HepG2 (cell line): ENCODE data around the gene TNS1. TPM values are rescaled to one million over a fixed set of nuclear protein-coding genes. Genes with fewer than 3 reads are reported as not detected.

Experiments
- ATAC-seq: fragments of 200-7000 bp; cut with Tn5 transposase; 3 replicates; pipeline ENCODE4 v1.9.1; 2020; ENCODE audit warnings: mild to moderate bottlenecking, moderate library complexity
- BruUV-seq: library from RNA; stranded (reverse); fragments of 400-500 nt; replicated peaks from 2 replicates; lab custom pipeline; 2021; lab: Mats Ljungman, UMichigan
- CTCF ChIA-PET: fragments of 300-600 bp; formaldehyde crosslinking; extraction: SDS; loops from one replicate; lab custom pipeline; 2021; ENCODE audit warnings: low total read pairs, inconsistent platforms, low intra/inter-chr PET ratio; lab: Yijun Ruan, JAX
- POLR2A ChIA-PET: fragments of 350-600 bp; sonication (Branson Sonifier 250); formaldehyde crosslinking; loops from one replicate; lab custom pipeline; 2020; ENCODE audit warnings: antibody characterized with exemption, inconsistent platforms; lab: Yijun Ruan, JAX
- DNase-seq: peaks from one replicate; pipeline ENCODE4 v3.0.0-alpha.2; 2015; ENCODE audit warnings: low spot score
- FAIRE-seq: peaks from 3 replicates; lab custom pipeline; 2011; peaks lifted over from hg19 to GRCh38; lab: Jason Lieb, UNC
- H2AFZ ChIP-seq: one replicate; pipeline ENCODE4 v1.6.1; 2011; ENCODE audit warnings: low read length, inconsistent platforms
- H3K27ac ChIP-seq: fragments of 300-600 bp; 3 replicates; pipeline ENCODE4 v1.8.0; 2011; ENCODE audit warnings: mixed run types, mild to moderate bottlenecking, mixed read lengths, low read length, inconsistent platforms; ENCODE audit not compliant: insufficient read depth; ENCODE audit errors: extremely low read length
- H3K27me3 ChIP-seq, 2 experiments: fragments of 200-600 bp in 1 of 2; 2 replicates in 1 of 2; 3 replicates in 1 of 2; pipeline versions ENCODE4 v1.6.0 to v1.8.0; 2011; ENCODE audit warnings: low read length in 2 of 2, mild to moderate bottlenecking in 2 of 2, moderate library complexity in 2 of 2, inconsistent platforms in 1 of 2; ENCODE audit not compliant: insufficient read depth in 2 of 2, control insufficient read depth in 1 of 2
- H3K36me3 ChIP-seq, 2 experiments: fragments of 200-600 bp in 1 of 2; replicated peaks in 1 of 2; 2 replicates in 1 of 2; 3 replicates in 1 of 2; pipeline versions ENCODE4 v1.5.1 to v1.8.0; 2011; ENCODE audit warnings: low read length in 2 of 2, inconsistent platforms in 1 of 2; ENCODE audit not compliant: insufficient read depth in 2 of 2, control insufficient read depth in 1 of 2
- H3K4me1 ChIP-seq: 2 replicates; pipeline ENCODE4 v1.5.1; 2012; ENCODE audit warnings: low read length, inconsistent platforms; ENCODE audit not compliant: insufficient read depth
- H3K4me2 ChIP-seq: 2 replicates; pipeline ENCODE4 v1.6.0; 2011; ENCODE audit warnings: low read depth, low read length, inconsistent platforms
- H3K4me3 ChIP-seq, 3 experiments: fragments of 200-600 bp in 1 of 3; sonication (generic), shearing (Covaris generic) in 1 of 3; replicated peaks in 1 of 3; 2 replicates each; pipeline ENCODE4 v1.5.1; 2011 to 2016; ENCODE audit warnings: low read length in 3 of 3, inconsistent platforms in 2 of 3, low read depth in 2 of 3, mild to moderate bottlenecking in 2 of 3, control low read depth in 1 of 3, mixed read lengths in 1 of 3; ENCODE audit not compliant: insufficient read depth in 1 of 3
- H3K79me2 ChIP-seq: one replicate; pipeline ENCODE4 v1.6.1; 2011; ENCODE audit warnings: low read length, inconsistent platforms; ENCODE audit not compliant: insufficient read depth
- H3K9ac ChIP-seq: 2 replicates; pipeline ENCODE4 v1.6.0; 2011; ENCODE audit warnings: mild to moderate bottlenecking, low read depth, low read length, inconsistent platforms; ENCODE audit not compliant: insufficient read depth
- H3K9me3 ChIP-seq: 2 replicates; pipeline ENCODE4 v1.5.1; 2012; ENCODE audit warnings: mild to moderate bottlenecking, low read length
- H4K20me1 ChIP-seq: 2 replicates; pipeline ENCODE4 v1.6.0; 2011; ENCODE audit warnings: inconsistent platforms, mild to moderate bottlenecking, low read length, moderate library complexity; ENCODE audit not compliant: insufficient read depth
- HIC2 ChIP-seq: sonication (generic); formaldehyde crosslinking; IDR thresholded peaks from 2 replicates; pipeline ENCODE4 v1.9.0; 2022; ENCODE audit warnings: low read depth, missing genetic modification reagents
- IKZF4 ChIP-seq: sonication (generic); formaldehyde crosslinking; IDR thresholded peaks from 2 replicates; pipeline ENCODE4 v1.5.1; 2020; ENCODE audit warnings: borderline replicate concordance, mild to moderate bottlenecking, low read depth, missing genetic modification reagents; ENCODE audit errors: not compliant biosample characterization
- JUN ChIP-seq: sonication (generic); formaldehyde crosslinking; IDR thresholded peaks from 2 replicates; pipeline ENCODE4 v1.4.0; 2020; ENCODE audit warnings: mild to moderate bottlenecking, missing genetic modification reagents
- NAIF1 ChIP-seq: sonication (generic); formaldehyde crosslinking; IDR thresholded peaks from 2 replicates; pipeline ENCODE4 v1.5.0; 2020; ENCODE audit warnings: mild to moderate bottlenecking, missing genetic modification reagents, borderline replicate concordance
- RXRA ChIP-seq: sonication (generic); formaldehyde crosslinking; IDR thresholded peaks from 2 replicates; pipeline ENCODE4 v1.5.1; 2020; ENCODE audit warnings: missing genetic modification reagents
- TBX2 ChIP-seq: sonication (generic); formaldehyde crosslinking; IDR thresholded peaks from 2 replicates; pipeline ENCODE4 v1.5.0; 2020; ENCODE audit warnings: missing genetic modification reagents, mild to moderate bottlenecking, borderline replicate concordance
- ZNF121 ChIP-seq: sonication (generic); formaldehyde crosslinking; IDR thresholded peaks from 2 replicates; pipeline ENCODE4 v1.5.0; 2020; ENCODE audit warnings: mild to moderate bottlenecking, missing genetic modification reagents
- ZNF17 ChIP-seq: sonication (generic); formaldehyde crosslinking; IDR thresholded peaks from 2 replicates; pipeline ENCODE4 v1.5.0; 2020; ENCODE audit warnings: mild to moderate bottlenecking, missing genetic modification reagents
- ZNF543 ChIP-seq: sonication (generic); formaldehyde crosslinking; IDR thresholded peaks from 2 replicates; pipeline ENCODE4 v1.4.0; 2020; ENCODE audit warnings: mild to moderate bottlenecking, missing genetic modification reagents
- ZNF724P ChIP-seq: sonication (generic); formaldehyde crosslinking; IDR thresholded peaks from 2 replicates; pipeline ENCODE4 v1.8.0; 2022; ENCODE audit warnings: missing genetic modification reagents, borderline replicate concordance
- WGBS: methylation state at CpG from one replicate; pipeline ENCODE4 v1.1.6; 2017; ENCODE audit warnings: low lambda C conversion rate; 5-methylcytosine and 5-hydroxymethylcytosine counted together
- in situ Hi-C: cut with HindIII; loops from 2 replicates; pipeline ENCODE4 v1.10.0; 2017; ENCODE audit warnings: low pct_unique_long_range_greater_than_20kb; ENCODE audit not compliant: extremely low pct_ligation_motif_present
- intact Hi-C: fragments of 100-400 bp; cut with micrococcal nuclease; formaldehyde crosslinking; loops from one replicate; pipeline ENCODE4 v1.10.0; 2022; ENCODE audit not compliant: unreplicated experiment
- polyA plus RNA-seq, 8 experiments: library from polyadenylated mRNA; depleted of rRNA in 3 of 8; stranded (reverse) in 7 of 8; unstranded in 1 of 8; fragments of >200 nt; fragmentation: Illumina TruSeq in 4 of 8; extraction: Trizol in 4 of 8; gene quantifications; 2 replicates each; pipeline versions ENCODE4 v1.2.1 to v1.2.3, GENCODE V29; 2011 to 2016; ENCODE audit warnings: low read depth in 4 of 8, missing spikeins in 1 of 8, mixed read lengths in 1 of 8; ENCODE audit not compliant: insufficient read depth in 1 of 8
- total RNA-seq, 5 experiments: library from RNA; depleted of rRNA; stranded (reverse); fragments of >200 nt; fragmentation: Illumina TruSeq; extraction: Trizol; gene quantifications; 2 replicates each; pipeline ENCODE4 v1.2.3, GENCODE V29; 2016; ENCODE audit warnings: low read depth in 1 of 5

Gene TNS1
- total and polyA plus RNA-seq, 2 of the 13 experiments (the other 11 are each of a cell fraction or from before 2014, with no cell fraction given): 1.9 to 118 TPM

DNA sequence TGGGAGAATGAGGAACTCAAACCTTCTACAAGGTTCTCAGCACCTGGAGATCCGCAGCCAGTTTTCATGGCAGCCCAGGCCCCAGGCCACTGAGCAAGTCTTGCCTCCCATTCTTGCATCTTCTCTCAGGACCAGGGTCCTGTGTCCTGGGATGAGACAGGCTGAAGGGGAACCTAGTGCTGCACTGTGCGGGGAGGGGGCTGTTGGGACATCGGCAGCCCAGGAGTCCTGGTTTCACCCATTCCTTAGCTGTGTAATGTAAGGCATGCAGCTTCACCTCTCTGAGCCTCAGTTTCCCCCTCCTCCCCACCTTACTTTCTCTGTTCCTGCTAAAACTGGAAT, 43.9 kb downstream of the TNS1 start:
- WGBS: 86% methylated on average over 3 of the region's 3 CpGs
- no peak overlapping the region for H2AFZ ChIP-seq
- no peaks in the 10 kb centered on the region for H4K20me1 ChIP-seq
- H3K36me3 ChIP-seq: no peaks in the 10 kb centered on the region
- no peak overlapping the region for H3K4me3 ChIP-seq
- H3K9me3 ChIP-seq: no peaks in the 10 kb centered on the region
- no peak for FAIRE-seq
- peaks cover 2 to 56% of the 10 kb centered on the region in 2 experiments; a peak in 4 of 5 replicates for H3K27me3 ChIP-seq
- no peak for DNase-seq
- H3K4me2 ChIP-seq: no peak overlapping the region
- no peak for TF ChIP-seq ZNF121 (CRISPR knock-in tag)
- TF ChIP-seq NAIF1 (CRISPR knock-in tag): no peak
- no peak for TF ChIP-seq ZNF17 (CRISPR knock-in tag)
- BruUV-seq: no TSS peak
- H3K4me1 ChIP-seq: no peaks in the 10 kb centered on the region
- no peak overlapping the region for H3K9ac ChIP-seq
- intact Hi-C loops: no loop called here
- no peak overlapping the region for H3K27ac ChIP-seq
- in situ Hi-C loops: no loop called here
- no peaks in the 10 kb centered on the region for H3K79me2 ChIP-seq
- ATAC-seq: no peak
- CTCF ChIA-PET: no interaction called here
- POLR2A ChIA-PET: no interaction called here

DNA sequence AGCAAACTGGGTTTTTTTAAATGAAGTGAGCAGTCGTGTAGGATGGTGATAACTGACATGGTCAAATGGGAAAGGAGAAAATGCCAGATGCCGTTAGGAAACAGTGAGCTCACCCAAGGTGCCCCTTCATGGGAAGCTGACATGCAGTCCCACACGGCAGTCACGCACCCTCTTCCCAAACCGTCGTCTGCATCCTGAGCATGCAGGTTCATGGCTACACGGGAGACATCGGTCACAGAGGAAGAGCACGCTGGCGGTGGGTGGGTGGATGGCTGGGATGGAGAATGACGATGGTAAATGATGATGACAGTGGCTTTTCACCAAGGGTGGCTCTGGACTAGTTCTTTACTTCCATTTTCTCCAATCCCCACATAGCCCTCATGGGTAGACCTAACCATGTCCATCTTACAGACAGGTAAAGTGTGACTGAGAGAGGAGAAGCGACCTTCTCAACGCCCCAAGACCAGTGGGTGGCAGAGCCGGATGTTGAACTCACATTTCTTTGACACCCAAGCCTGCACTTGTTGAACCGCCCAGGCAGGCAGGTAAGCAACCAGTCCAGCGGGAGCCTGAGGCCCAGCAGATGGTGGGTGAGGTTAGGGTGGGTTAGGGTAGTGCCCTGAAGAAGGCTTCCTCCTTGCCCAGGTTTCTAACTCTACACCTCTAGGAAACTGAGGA, 44.5 kb downstream of the TNS1 start:
- CTCF ChIA-PET: no interaction called here
- H3K27me3 ChIP-seq: peaks cover 2 to 61% of the 10 kb centered on the region in 2 experiments; a peak in 4 of 5 replicates

More for the DNA sequence above, 44.5 kb downstream of the TNS1 start:
- POLR2A ChIA-PET: no interaction called here
- no peak overlapping the region for H3K4me2 ChIP-seq
- intact Hi-C loops: no loop called here
- no peaks in the 10 kb centered on the region for H3K9me3 ChIP-seq
- no peaks in the 10 kb centered on the region for H3K79me2 ChIP-seq
- no peak for FAIRE-seq
- no peak for DNase-seq
- H3K9ac ChIP-seq: no peak overlapping the region
- no peaks in the 10 kb centered on the region for H3K4me1 ChIP-seq
- no peak overlapping the region for H2AFZ ChIP-seq
- no peak overlapping the region for H3K4me3 ChIP-seq
- WGBS: 41% methylated on average over 16 of the region's 16 CpGs
- in situ Hi-C loops: no loop called here
- ATAC-seq: no peak
- no peaks in the 10 kb centered on the region for H3K36me3 ChIP-seq
- no TSS peak for BruUV-seq
- TF ChIP-seq IKZF4 (CRISPR knock-in tag): no peak
- no peak for TF ChIP-seq HIC2 (CRISPR knock-in tag)
- no peak for TF ChIP-seq RXRA (CRISPR knock-in tag)
- TF ChIP-seq JUN (CRISPR knock-in tag): no peak
- no peak for TF ChIP-seq ZNF543 (CRISPR knock-in tag)
- no peak for TF ChIP-seq ZNF724P
- TF ChIP-seq TBX2 (CRISPR knock-in tag): no peak
- no peak overlapping the region for H3K27ac ChIP-seq
- no peaks in the 10 kb centered on the region for H4K20me1 ChIP-seq
